Peyer's patch (tissue), 4 donors: Measurements from ENCODE around the gene SCARB1. TPM values are rescaled to one million over a fixed set of nuclear protein-coding genes. Genes with fewer than 3 reads are reported as not detected.
"Not testable (repeated sequence)": the region's sequence is repeated elsewhere in the genome, so short reads cannot be mapped to it uniquely, and the experiment has no call there.

Source experiments
- DNase-seq, 3 donors: peaks; one replicate each; pipeline ENCODE4 v3.0.0-alpha.2; 2017 to 2019
- H3K27ac ChIP-seq, 4 donors: fragments of 200-600 bp; sonication (generic); one replicate each; pipeline ENCODE4 v1.5.1; 2016 to 2019
- H3K27me3 ChIP-seq, 2 donors: fragments of 200-600 bp; sonication (generic); one replicate each; pipeline ENCODE4 v1.5.1; 2019
- H3K36me3 ChIP-seq, 3 donors: fragments of 200-600 bp; sonication (generic); one replicate each; pipeline ENCODE4 v1.5.1; 2016 to 2019
- H3K4me1 ChIP-seq, 4 donors: fragments of 200-600 bp; sonication (generic); one replicate each; pipeline ENCODE4 v1.5.1; 2016 to 2019
- H3K4me3 ChIP-seq, 4 donors: fragments of 200-600 bp; sonication (generic); 1 replicate in 3 of 4; 2 replicates in 1 of 4; pipeline ENCODE4 v1.5.1; 2016 to 2019; ENCODE audit warnings: mild to moderate bottlenecking in 1 of 4
- H3K9me3 ChIP-seq, 4 donors: fragments of 200-600 bp; sonication (generic); one replicate each; pipeline ENCODE4 v1.5.1; 2016 to 2019; ENCODE audit warnings: mild to moderate bottlenecking in 1 of 4
- CTCF ChIP-seq, 6 experiments: fragments of 450-650 bp in 4 of 6; fragments of 200-600 bp in 2 of 6; sonication (generic) in 1 of 6; IDR thresholded peaks; one replicate each; pipeline ENCODE4 v1.5.1; 2017 to 2019; ENCODE audit warnings: antibody characterized with exemption in 6 of 6, mild to moderate bottlenecking in 3 of 6, moderate library complexity in 1 of 6
- POLR2A ChIP-seq, 2 donors: fragments of 450-650 bp; IDR thresholded peaks; one replicate each; pipeline ENCODE4 v1.5.1; 2017; ENCODE audit warnings: antibody characterized with exemption in 2 of 2, mild to moderate bottlenecking in 2 of 2, moderate library complexity in 2 of 2
- total RNA-seq, 4 donors: library from RNA; depleted of rRNA; stranded (reverse); fragments of >200 nt; gene quantifications; one replicate each; pipeline ENCODE4 v1.1.0, GENCODE V29; 2016

Gene SCARB1
- total RNA-seq, 4 donors from 2014 or later = 14.9 to 214 (median 64.6) TPM

GRCh38 chr12:124906606-124907261, 43.1 kb upstream of the SCARB1 start:
- H3K27ac ChIP-seq = peak overlapping the region in 1 of 4 donors; percentile 42

GRCh38 chr12:124904306-124905098, 40.8 kb upstream of the SCARB1 start:
- Histone ChIP-seq H3K9me3 (no peaks in the 10 kb centered on the region), H3K4me3 (no peak overlapping the region), H3K4me1 (peaks cover 0 to 21% (median 0%) of the 10 kb centered on the region in 4 donors), H3K27ac (peak overlapping the region; percentile 27 to 79 (median 48)), H3K27me3 (no peaks in the 10 kb centered on the region), H3K36me3 (no peaks in the 10 kb centered on the region)
- DNase-seq = peak in 2 of 3 donors; percentile 86 to 92
- no peak for TF ChIP-seq CTCF (IDR thresholded peaks at IDR 0.05)
- TF ChIP-seq POLR2A (IDR thresholded peaks at IDR 0.05) = no peak

More at GRCh38 chr12:124906606-124907261, 43.1 kb upstream of the SCARB1 start:
- TF ChIP-seq POLR2A (IDR thresholded peaks at IDR 0.05) (no peak), CTCF (IDR thresholded peaks at IDR 0.05) (peak; percentile 93 to 100 (median 100))
- H3K36me3 ChIP-seq = peaks cover 0 to 16% (median 3%) of the 10 kb centered on the region in 3 donors
- H3K4me1 ChIP-seq = peaks cover 0 to 43% (median 0%) of the 10 kb centered on the region in 4 donors
- H3K27me3 ChIP-seq = no peaks in the 10 kb centered on the region
- H3K4me3 ChIP-seq = no peak overlapping the region
- DNase-seq = peak in 2 of 3 donors; percentile 94 to 98
- no peaks in the 10 kb centered on the region for H3K9me3 ChIP-seq

- Histone ChIP-seq H3K36me3 (no peaks in the 10 kb centered on the region), H3K9me3 (no peaks in the 10 kb centered on the region), H3K27me3 (no peaks in the 10 kb centered on the region), H3K27ac (no peak overlapping the region), H3K4me1 (peaks cover 0 to 15% (median 3%) of the 10 kb centered on the region in 4 donors), H3K4me3 (no peak overlapping the region)
- DNase-seq = no peak
- TF ChIP-seq CTCF (IDR thresholded peaks at IDR 0.05) (no peak), POLR2A (IDR thresholded peaks at IDR 0.05) (no peak)
These were observed 39.3 kb upstream of the SCARB1 start for GRCh38 chr12:124902916-124903315.

- Histone ChIP-seq H3K27me3 (no peaks in the 10 kb centered on the region), H3K9me3 (no peaks in the 10 kb centered on the region), H3K4me1 (peaks cover 0 to 11% (median 3%) of the 10 kb centered on the region in 4 donors), H3K36me3 (no peaks in the 10 kb centered on the region), H3K4me3 (no peak overlapping the region), H3K27ac (no peak overlapping the region)
- DNase-seq = no peak
- TF ChIP-seq CTCF (IDR thresholded peaks at IDR 0.05) (no peak), POLR2A (IDR thresholded peaks at IDR 0.05) (no peak)
These were observed 37.3 kb upstream of the SCARB1 start for GRCh38 chr12:124901003-124901402.

GRCh38 chr12:124900345-124900795, 36.7 kb upstream of the SCARB1 start:
- H3K4me1 ChIP-seq = peaks cover 0 to 10% (median 3%) of the 10 kb centered on the region in 4 donors
- DNase-seq, H3K27me3 ChIP-seq, H3K36me3 ChIP-seq, H3K4me3 ChIP-seq, H3K27ac ChIP-seq, H3K9me3 ChIP-seq: not testable (repeated sequence)

GRCh38 chr12:124898923-124899294, 35.2 kb upstream of the SCARB1 start:
- no peaks in the 10 kb centered on the region for H3K36me3 ChIP-seq
- no peak overlapping the region for H3K27ac ChIP-seq
- no peak for TF ChIP-seq POLR2A (IDR thresholded peaks at IDR 0.05)
- H3K4me1 ChIP-seq = peaks cover 0 to 6% (median 0%) of the 10 kb centered on the region in 4 donors
- no peaks in the 10 kb centered on the region for H3K27me3 ChIP-seq
- H3K4me3 ChIP-seq = no peak overlapping the region
- H3K9me3 ChIP-seq = no peaks in the 10 kb centered on the region
- DNase-seq = no peak
